Ovary (tissue), 9 donors: ENCODE data around the gene TBCK. TPM values are rescaled to one million over a fixed set of nuclear protein-coding genes. Genes with fewer than 3 reads are reported as not detected.

Experiments used
- DNase-seq, 5 donors: peaks; one replicate each; pipeline ENCODE4 v3.0.0-alpha.2; 2019 to 2020
- H3K27ac ChIP-seq, 2 donors: fragments of 200-600 bp; one replicate each; pipeline versions ENCODE4 v1.5.1 to v1.8.0; 2019 to 2022
- H3K27me3 ChIP-seq: fragments of 200-600 bp; one replicate; pipeline ENCODE4 v1.8.0; 2022
- H3K36me3 ChIP-seq: fragments of 200-600 bp; sonication (generic); one replicate; pipeline ENCODE4 v1.5.1; 2019
- H3K4me1 ChIP-seq: one replicate; pipeline ENCODE4 v1.8.1; 2013; ENCODE audit warnings: mild to moderate bottlenecking, moderate library complexity; ENCODE audit not compliant: insufficient read depth
- H3K4me3 ChIP-seq: fragments of 200-600 bp; sonication (generic); one replicate; pipeline ENCODE4 v1.5.1; 2017
- H3K9me3 ChIP-seq, 2 donors: fragments of 200-600 bp in 1 of 2; sonication (generic) in 1 of 2; one replicate each; pipeline versions ENCODE4 v1.5.1 to v1.8.1; 2013 to 2019; ENCODE audit warnings: mild to moderate bottlenecking in 1 of 2, moderate library complexity in 1 of 2
- EP300 ChIP-seq: sonication (generic); formaldehyde crosslinking; IDR thresholded peaks from one replicate; pipeline ENCODE4 v1.6.1; 2017; ENCODE audit warnings: antibody characterized with exemption
- POLR2A ChIP-seq: fragments of 450-650 bp; IDR thresholded peaks from one replicate; pipeline ENCODE4 v1.6.1; 2017; ENCODE audit warnings: antibody characterized with exemption, mild to moderate bottlenecking, moderate library complexity
- WGBS, 3 donors: extraction: QIAGEN DNeasy Blood & Tissue Kit in 1 of 3; methylation state at CpG; one replicate each; pipeline versions ENCODE4 v1.1.5 to v1.1.7; 2013 to 2017; 5-methylcytosine and 5-hydroxymethylcytosine counted together
- intact Hi-C, 4 donors: fragments of 100-400 bp; cut with DNase I; formaldehyde crosslinking; loops; one replicate each; pipeline versions ENCODE4 v1.11.0 to v1.15.1; 2022 to 2023
- polyA plus RNA-seq, 2 donors: library from polyadenylated mRNA; stranded (reverse); fragments of 200-250 nt in 1 of 2; fragments of 350-450 nt in 1 of 2; fragmentation: Illumina TruSeq in 1 of 2; extraction: RNeasy Lipid Tissue Mini Kit (QIAGEN cat#74804) in 1 of 2; gene quantifications; one replicate each; pipeline ENCODE4 v1.2.3, GENCODE V29; 2013 to 2014
- total RNA-seq, 7 donors: library from RNA; depleted of rRNA in 2 of 7; stranded (reverse); fragments of >200 nt in 2 of 7; fragmentation: NEBNext Ultra II Directional in 3 of 7; extraction: Animal tissue kit (Norgen Biotek cat#: 25700) in 3 of 7; gene quantifications; one replicate each; pipeline versions ENCODE4 v1.1.0 to v1.2.4, GENCODE V29; 2016 to 2023
- TF ChIP-seq, protein P1 (sequence below), 3 donors: fragments of 450-650 bp in 2 of 3; fragments of 200-600 bp in 1 of 3; IDR thresholded peaks; one replicate each; pipeline versions ENCODE4 v1.5.1 to v1.8.0; 2016 to 2022; ENCODE audit warnings: antibody characterized with exemption in 3 of 3, mild to moderate bottlenecking in 1 of 3
- donor health status: DM: no; HTN: no; CAD: no; lungs with moderate emphysema.
- donor health status: DM: no; HTN: no; CAD: no.
- donor health status: Bipolar disorder and iron deficiency.
- donor health status: DM: yes; HTN: yes; CAD: no.
- donor health status: DM: no; HTN: no; CAD: no.
- donor health status: DM: yes; HTN: yes; CAD: no.

TBCK gene
- total and polyA plus RNA-seq, 9 donors = 13.6 to 50.1 (median 39.1) TPM

- intact Hi-C loops = no loop called here
- peaks cover under 1% of the 10 kb centered on the region for H3K4me1 ChIP-seq
Measured at GRCh38 chr4:106273831-106274230, 42.2 kb downstream of the TBCK start.

DNA sequence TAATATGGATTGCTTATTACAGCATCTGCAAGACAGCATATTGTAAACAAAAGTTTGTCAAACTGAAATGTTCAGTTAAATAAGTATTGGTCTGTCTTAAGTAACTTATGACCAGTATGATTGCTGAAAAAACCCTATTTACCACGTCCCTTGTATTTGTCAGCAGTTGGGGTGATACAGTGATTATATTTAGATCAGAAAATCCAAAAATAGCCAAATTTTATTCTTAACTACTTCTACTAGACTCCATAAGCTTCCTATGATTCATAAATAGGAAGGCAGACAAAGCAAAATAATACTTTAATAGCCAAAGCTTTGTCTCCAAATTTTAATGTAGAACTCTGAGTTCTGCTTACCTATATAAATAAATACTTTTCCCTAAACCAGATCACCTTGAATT lies 45.3 kb downstream of the TBCK start:
- no peaks in the 10 kb centered on the region for H3K27me3 ChIP-seq
- intact Hi-C loops = no loop called here
- H3K9me3 ChIP-seq = no peaks in the 10 kb centered on the region
- TF ChIP-seq EP300 (no peak), POLR2A (no peak)
- TF ChIP-seq, protein P1, sequence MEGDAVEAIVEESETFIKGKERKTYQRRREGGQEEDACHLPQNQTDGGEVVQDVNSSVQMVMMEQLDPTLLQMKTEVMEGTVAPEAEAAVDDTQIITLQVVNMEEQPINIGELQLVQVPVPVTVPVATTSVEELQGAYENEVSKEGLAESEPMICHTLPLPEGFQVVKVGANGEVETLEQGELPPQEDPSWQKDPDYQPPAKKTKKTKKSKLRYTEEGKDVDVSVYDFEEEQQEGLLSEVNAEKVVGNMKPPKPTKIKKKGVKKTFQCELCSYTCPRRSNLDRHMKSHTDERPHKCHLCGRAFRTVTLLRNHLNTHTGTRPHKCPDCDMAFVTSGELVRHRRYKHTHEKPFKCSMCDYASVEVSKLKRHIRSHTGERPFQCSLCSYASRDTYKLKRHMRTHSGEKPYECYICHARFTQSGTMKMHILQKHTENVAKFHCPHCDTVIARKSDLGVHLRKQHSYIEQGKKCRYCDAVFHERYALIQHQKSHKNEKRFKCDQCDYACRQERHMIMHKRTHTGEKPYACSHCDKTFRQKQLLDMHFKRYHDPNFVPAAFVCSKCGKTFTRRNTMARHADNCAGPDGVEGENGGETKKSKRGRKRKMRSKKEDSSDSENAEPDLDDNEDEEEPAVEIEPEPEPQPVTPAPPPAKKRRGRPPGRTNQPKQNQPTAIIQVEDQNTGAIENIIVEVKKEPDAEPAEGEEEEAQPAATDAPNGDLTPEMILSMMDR (IDR thresholded peaks at IDR 0.05) = no peak
- no peak overlapping the region for H3K27ac ChIP-seq
- H3K4me3 ChIP-seq = no peak overlapping the region
- peaks cover 3% of the 10 kb centered on the region for H3K4me1 ChIP-seq
- 73 to 81% (median 78%) methylated on average over 1 of the region's 1 CpG for WGBS, 3 donors
- no peak for DNase-seq
- no peaks in the 10 kb centered on the region for H3K36me3 ChIP-seq

More at GRCh38 chr4:106273831-106274230, 42.2 kb downstream of the TBCK start:
- H3K4me3 ChIP-seq = no peak overlapping the region
- DNase-seq = no peak
- TF ChIP-seq POLR2A (no peak), EP300 (no peak)
- TF ChIP-seq, protein P1 (IDR thresholded peaks at IDR 0.05) = no peak
- H3K9me3 ChIP-seq = no peaks in the 10 kb centered on the region
- no peak overlapping the region for H3K27ac ChIP-seq
- H3K36me3 ChIP-seq = no peaks in the 10 kb centered on the region
- H3K27me3 ChIP-seq = no peaks in the 10 kb centered on the region
- 82 to 88% (median 83%) methylated on average over 2 of the region's 2 CpGs for WGBS, 3 donors

- H3K27me3 ChIP-seq = no peaks in the 10 kb centered on the region
- DNase-seq = no peak
- H3K4me3 ChIP-seq = no peak overlapping the region
- no peaks in the 10 kb centered on the region for H3K9me3 ChIP-seq
- 86 to 96% (median 87%) methylated on average over 2 of the region's 2 CpGs for WGBS, 3 donors
- peaks cover 3% of the 10 kb centered on the region for H3K4me1 ChIP-seq
- no peak for TF ChIP-seq POLR2A
- H3K36me3 ChIP-seq = no peaks in the 10 kb centered on the region
- no peak overlapping the region for H3K27ac ChIP-seq
- intact Hi-C loops = no loop called here
Measured at GRCh38 chr4:106269711-106270110, 46.3 kb downstream of the TBCK start.

- DNase-seq = no peak
- no peak overlapping the region for H3K4me3 ChIP-seq
- H3K4me1 ChIP-seq = peaks cover 3% of the 10 kb centered on the region
- H3K36me3 ChIP-seq = no peaks in the 10 kb centered on the region
- no peaks in the 10 kb centered on the region for H3K27me3 ChIP-seq
- TF ChIP-seq EP300 = no peak
- TF ChIP-seq, protein P1 (IDR thresholded peaks at IDR 0.05) = no peak
- no peak for TF ChIP-seq POLR2A
- H3K27ac ChIP-seq = no peak overlapping the region
- intact Hi-C loops = no loop called here
- H3K9me3 ChIP-seq = no peaks in the 10 kb centered on the region
Measured at GRCh38 chr4:106268786-106269185, 47.2 kb downstream of the TBCK start.

DNA sequence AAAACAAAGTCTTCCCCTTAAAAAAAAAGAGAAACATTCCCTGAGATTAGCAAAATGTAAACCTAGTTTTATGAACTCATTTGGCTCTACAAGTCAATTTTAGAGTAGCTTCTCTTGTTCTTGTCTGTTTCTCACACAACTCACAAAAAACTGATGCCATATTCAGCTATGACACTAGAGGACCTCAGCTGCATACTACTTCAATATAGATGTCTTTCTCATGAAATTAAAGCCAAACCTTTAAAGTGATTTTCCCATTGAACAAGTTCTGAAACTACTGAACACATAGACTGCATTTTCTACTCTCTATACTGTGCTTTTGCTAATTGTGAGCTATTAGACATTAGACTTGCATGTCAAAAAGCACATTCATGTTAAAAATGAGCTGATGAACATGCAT lies 49.8 kb downstream of the TBCK start:
- Histone ChIP-seq H3K9me3 (no peaks in the 10 kb centered on the region), H3K36me3 (no peaks in the 10 kb centered on the region), H3K4me1 (peaks cover 3% of the 10 kb centered on the region), H3K4me3 (no peak overlapping the region), H3K27ac (no peak overlapping the region), H3K27me3 (no peaks in the 10 kb centered on the region)
- no peak for DNase-seq
- intact Hi-C loops = no loop called here
- TF ChIP-seq EP300 (no peak), POLR2A (no peak)
- TF ChIP-seq, protein P1 (IDR thresholded peaks at IDR 0.05) = no peak
